VCaP (cell line): ENCODE measurements around the gene ARL6IP6.

Experiments
- H3K27ac ChIP-seq: fragments of 450-650 bp; 2 replicates; pipeline ENCODE4 v1.5.1; 2017
- CTCF ChIP-seq: fragments of 450-650 bp; conservative IDR thresholded peaks from 2 replicates; pipeline ENCODE4 v1.5.1; 2017; ENCODE audit warnings: mild to moderate bottlenecking, moderate library complexity

ARL6IP6 gene

GRCh38 chr2:152718076-152718908 lies at the start of gene ARL6IP6:
Gene ARL6IP6 (plus strand): TSS chr2:152718620. CDS start chr2:152718625, 5 bp downstream.
- TF ChIP-seq CTCF, result no peak
- H3K27ac ChIP-seq, result peak within 1 kb of the TSS; percentile 94

GRCh38 chr2:152674334-152674733 lies 44.1 kb upstream of the ARL6IP6 start:
- TF ChIP-seq CTCF, result no peak
- no peak overlapping the region for H3K27ac ChIP-seq

- TF ChIP-seq CTCF, result no peak
- no peak overlapping the region for H3K27ac ChIP-seq
These were observed 42.0 kb upstream of the ARL6IP6 start for GRCh38 chr2:152676461-152676860.

DNA sequence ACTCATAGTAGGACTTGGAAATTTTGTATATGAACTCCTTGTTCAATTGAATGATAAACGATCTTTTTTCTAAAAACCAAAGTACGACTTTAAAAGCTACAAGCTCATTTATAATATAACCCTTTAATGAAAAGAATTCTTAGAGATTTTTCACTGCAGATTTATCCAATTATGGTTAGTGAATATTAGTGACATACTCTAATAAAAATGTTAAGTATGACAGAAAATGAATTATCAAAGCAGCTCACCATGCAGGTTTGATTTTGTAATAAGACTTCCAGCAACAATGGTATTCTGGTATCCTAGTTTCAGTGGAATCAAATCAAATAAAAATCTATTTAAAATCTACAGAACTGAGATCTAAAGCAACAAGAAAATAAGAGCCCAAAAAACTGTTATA lies 39.6 kb upstream of the ARL6IP6 start:
- no peak for TF ChIP-seq CTCF
- no peak overlapping the region for H3K27ac ChIP-seq

GRCh38 chr2:152682663-152683062 lies 35.8 kb upstream of the ARL6IP6 start:
- no peak for TF ChIP-seq CTCF

DNA sequence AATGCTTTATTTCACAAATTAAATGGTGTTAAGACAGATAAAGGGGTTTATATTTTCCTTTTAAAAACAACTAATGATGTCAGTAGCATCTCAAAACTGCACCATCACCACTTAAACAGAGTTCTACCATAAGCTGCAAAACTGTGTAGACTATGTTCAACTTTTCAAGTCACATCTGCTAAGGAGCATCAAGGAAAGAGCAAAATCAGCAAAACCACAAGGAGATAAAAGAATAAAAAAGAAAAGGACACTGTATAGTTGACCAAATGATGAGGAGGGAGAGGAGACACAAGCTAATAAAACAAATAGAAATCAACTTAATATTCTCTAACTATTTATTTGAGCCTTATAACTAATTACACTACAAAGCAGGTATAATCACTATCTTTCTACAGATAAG lies 35.0 kb upstream of the ARL6IP6 start:
- no peak overlapping the region for H3K27ac ChIP-seq
- no peak for TF ChIP-seq CTCF

More at GRCh38 chr2:152682663-152683062, 35.8 kb upstream of the ARL6IP6 start:
- no peak overlapping the region for H3K27ac ChIP-seq

DNA sequence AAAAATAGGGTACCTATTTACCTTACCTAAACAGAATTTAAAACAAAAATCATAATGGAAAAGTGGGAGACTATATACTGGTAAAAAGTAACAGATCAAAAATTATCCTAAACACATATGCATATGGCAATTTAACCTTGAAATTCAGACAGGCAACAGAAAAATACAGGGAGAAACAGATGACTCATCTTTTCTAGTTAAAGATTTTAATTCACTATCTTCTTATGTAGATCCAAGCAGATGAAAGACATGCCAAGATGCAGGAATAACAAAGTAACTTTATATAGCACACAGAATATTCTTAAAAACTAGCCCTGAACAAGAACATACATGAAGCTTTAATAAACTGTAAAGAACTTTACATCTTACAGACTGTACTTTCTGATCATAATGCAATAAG lies 32.1 kb upstream of the ARL6IP6 start:
- H3K27ac ChIP-seq, result no peak overlapping the region
- no peak for TF ChIP-seq CTCF
